Endothelial cell of hepatic sinusoid (primary cell): Measurements from ENCODE around the gene CHST15.

Experiments used
- in situ Hi-C: cut with HindIII; loops from 2 replicates; pipeline ENCODE4 v1.10.0; 2017; ENCODE audit warnings: low sequenced_read_pairs

CHST15 gene

DNA sequence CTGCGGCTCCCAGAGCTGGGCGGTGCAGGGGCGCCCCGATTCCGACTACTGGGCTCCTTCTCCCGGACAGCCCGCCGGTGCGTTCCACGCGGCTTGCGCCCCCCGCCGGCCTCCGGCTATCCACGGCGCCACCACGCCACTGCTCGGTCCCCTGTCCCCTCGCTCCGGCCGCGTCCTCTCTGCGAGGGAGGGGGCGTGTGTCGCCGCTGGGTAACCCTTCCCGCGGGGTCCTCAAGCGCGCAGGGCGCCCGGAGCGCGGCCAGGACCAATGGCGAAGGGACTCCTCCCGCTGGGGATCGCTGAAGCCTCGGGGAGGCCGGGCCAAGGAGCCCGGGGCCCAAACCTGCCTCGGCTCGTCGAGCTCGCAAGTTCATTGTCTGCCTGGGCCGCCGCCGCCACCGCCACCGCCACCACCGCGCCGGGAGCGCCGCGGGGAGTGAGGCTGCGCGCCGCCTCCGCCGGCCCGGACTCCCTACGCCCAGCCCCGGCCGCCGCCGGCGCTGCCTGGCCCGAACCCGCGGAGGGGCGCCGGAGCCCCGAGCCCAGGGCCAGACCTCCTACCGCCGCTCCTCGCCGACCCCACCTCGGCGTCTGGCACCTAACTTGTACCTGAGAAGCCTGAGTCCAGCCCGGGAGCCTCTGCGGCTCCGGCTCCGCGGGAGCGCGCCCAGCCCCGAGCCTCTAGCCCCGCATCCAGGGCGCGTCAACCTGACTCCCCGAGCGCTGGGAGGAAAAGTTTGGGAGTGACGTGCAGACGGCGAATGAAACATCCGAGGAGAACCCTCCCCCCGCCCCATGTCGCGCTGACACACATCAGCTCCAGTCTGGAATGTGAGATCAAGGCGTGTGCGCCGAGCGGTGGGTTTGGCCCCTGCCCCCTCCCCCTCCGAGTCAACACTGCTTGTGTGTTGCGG, at the start of gene CHST15:
TSS of gene CHST15 (minus strand) at position 739 of the 914 bp plus-strand sequence. CDS start 47,386 bp downstream, outside the sequence.
- in situ Hi-C loops = no loop called here

DNA sequence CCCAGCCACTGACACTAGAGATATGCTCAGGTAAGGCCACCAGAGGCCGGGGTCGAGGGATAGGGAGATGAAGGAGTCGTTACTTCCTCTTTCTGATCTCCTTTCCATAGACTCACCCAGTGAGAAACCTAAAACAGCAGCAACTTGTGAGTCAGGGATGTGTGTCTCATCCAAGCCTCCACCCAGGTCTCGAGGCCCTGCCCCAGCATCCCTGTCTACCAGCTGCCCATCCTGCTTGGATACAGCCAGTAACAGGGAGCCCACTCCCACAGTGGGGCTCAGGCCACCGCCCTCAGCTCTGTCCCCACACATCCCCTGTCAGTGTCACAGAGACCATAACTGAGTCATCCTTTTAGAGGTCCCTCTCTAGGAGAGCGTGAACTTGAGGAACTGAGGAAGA, 49.6 kb upstream of the CHST15 start:
- in situ Hi-C loops = loop anchor here (5.0 kb wide), 2 partner anchors 64 to 71 kb away; no protein-coding TSS in a partner anchor

GRCh38 chr10:124142006-124142739, 48.8 kb upstream of the CHST15 start:
- in situ Hi-C loops = loop anchor here (5.0 kb wide), 2 partner anchors 65 to 70 kb away; no protein-coding TSS in a partner anchor

DNA sequence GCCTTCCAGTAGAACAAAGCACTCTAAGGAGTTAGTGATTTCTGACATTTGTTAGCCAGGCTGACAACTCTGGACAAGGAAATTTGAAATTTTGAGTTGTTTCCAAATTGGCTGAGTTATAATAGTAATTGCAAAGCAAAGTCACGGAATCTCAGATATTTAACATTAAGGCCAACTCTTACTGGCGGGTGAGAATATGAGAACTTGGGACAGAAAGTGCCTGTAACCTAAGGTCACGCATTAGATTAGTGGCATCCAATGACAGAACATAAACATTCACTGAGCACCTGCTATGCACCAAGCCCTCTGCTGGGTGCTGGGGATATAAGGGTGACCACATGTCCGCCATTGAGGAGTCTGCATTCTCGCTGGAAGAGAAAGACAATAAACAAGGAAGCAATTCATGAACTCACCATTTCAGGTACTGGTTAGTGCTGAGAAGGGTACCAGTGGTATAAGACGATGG, 45.5 kb upstream of the CHST15 start:
- in situ Hi-C loops = no loop called here

- in situ Hi-C loops = no loop called here
These were observed 44.9 kb upstream of the CHST15 start for GRCh38 chr10:124138195-124138882.

GRCh38 chr10:124134251-124134893, 41.0 kb upstream of the CHST15 start:
- in situ Hi-C loops = no loop called here

DNA sequence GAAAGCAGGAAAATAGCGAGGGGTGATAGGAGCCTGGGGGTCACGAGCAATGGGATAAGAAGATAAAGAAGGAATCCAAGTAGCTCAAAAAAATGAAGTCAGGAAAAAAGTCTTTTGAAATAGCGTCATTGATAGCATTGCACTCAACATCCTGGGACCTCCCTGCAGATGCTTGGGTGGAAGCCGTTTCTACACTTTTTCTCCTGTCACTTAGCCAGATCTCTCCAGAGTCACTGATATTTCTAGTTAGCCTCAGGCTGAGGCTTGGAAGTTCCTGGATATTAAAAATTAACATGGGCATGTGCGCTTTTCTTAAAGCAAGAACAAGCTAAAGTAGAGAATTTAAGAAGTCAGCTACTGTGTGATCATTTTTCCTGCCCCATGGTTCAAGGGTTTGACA, 39.5 kb upstream of the CHST15 start:
- in situ Hi-C loops = no loop called here

DNA sequence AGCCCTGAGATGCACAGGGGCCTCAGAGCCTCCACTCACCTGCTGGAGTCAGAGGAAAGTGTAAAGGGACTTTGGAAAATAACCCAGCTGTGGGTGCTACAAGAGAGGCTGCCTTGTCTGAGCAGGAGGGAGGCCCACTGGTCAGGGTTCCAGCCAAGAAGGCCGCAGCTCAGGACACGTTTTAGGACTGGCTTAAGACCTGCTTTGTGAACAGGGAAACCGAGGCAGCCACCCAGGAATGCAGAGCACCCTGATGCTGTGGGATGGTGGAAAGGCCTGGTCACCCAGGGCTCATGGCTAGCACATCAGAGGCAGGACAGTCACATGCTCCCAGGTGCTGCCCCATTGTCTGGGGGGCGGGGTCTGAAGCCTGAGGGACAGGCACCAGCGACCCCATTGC, 38.9 kb upstream of the CHST15 start:
- in situ Hi-C loops = no loop called here

DNA sequence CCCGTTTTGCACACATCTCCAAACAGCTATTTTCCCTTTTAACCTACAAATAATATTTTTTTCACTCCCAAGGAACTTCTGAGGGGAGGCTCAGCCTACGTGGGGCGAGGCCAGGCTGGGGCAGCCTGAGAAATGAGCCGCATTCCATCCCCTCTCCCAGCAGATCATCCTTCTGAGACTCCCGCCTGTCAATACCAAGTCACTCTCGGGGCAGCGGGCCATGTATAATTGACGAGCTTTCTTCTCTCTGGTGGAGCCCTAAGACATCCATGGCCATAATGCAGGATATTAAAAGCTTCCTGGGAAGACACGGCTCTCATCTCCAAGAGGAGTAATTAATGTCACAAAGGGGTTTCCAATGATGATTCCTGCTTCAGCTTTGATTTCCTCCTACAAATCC, 37.8 kb upstream of the CHST15 start:
- in situ Hi-C loops = no loop called here

DNA sequence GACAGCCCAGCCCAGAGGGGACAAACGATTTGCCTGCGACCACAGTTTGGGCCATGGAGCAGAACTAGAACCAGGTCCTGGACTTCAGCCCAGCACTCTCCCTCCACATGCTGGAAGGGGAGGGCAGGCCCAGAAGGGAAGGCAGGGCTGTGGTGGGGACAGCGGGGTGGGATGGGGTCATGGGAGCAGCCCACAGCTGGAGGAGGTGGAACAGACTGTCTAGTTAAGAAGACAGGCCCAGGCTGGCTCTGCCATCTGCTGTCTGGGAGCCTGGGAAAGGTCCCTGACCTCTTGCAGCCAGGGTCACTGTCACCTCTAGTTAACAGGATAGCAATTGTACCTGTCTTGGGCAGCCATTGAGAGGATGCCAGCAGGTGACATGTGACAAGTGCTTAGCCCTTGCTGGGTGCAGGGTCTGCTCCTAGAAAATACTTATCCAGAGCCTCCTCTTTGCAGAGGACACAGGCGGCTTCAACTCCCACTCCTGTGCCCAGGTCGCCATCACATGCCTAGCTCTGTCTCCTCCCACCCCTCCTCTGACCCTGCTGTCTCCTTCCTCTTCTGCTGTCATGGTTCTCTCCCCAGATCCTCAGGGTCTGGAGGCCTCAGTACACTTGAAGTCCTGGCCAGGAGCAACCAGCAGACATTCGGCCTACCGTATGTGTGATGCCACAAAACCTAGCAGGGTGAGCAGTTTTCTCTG, 37.0 kb upstream of the CHST15 start:
- in situ Hi-C loops = no loop called here

- in situ Hi-C loops = no loop called here
These were observed 36.1 kb upstream of the CHST15 start for GRCh38 chr10:124129471-124129870.

DNA sequence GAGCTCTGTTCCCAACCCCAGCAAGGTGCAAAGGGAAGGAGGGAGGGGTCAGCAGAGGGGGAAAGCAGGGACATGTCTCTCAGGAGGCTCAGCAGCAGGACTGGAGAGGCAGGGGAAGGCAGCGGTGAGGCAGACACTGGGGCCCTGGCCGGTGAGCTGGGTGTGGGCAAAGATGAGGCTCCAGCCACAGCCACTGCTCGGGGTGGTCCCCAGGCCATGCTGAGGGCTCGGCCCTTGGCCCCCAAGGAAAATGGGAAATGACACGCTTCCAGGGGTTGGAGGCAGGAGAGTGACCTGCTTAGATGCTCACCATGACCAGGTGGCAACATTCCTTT, 35.4 kb upstream of the CHST15 start:
- in situ Hi-C loops = no loop called here

GRCh38 chr10:124127965-124128810, 34.8 kb upstream of the CHST15 start:
- in situ Hi-C loops = no loop called here

DNA sequence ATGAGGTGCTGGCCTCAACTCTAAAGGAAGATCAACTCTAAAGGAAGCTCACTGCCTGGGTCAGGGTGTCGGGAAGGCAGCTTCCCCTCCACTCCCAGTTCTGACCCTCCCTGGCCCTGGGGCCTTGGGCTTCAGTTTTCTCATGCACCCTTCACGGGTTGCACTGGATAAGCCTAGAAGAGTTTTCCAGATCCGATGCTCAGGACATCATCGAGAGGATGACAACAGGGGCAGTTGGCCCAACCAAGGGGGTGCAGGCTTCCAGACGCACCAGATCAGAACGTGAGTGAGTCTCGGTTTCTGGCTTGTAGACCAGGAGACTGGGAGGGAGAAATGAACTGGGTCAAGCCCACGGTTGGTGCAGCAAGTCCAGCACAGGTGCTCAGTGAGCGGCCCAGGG, 34.2 kb upstream of the CHST15 start:
- in situ Hi-C loops = no loop called here

GRCh38 chr10:124126983-124127385, 33.6 kb upstream of the CHST15 start:
- in situ Hi-C loops = no loop called here

DNA sequence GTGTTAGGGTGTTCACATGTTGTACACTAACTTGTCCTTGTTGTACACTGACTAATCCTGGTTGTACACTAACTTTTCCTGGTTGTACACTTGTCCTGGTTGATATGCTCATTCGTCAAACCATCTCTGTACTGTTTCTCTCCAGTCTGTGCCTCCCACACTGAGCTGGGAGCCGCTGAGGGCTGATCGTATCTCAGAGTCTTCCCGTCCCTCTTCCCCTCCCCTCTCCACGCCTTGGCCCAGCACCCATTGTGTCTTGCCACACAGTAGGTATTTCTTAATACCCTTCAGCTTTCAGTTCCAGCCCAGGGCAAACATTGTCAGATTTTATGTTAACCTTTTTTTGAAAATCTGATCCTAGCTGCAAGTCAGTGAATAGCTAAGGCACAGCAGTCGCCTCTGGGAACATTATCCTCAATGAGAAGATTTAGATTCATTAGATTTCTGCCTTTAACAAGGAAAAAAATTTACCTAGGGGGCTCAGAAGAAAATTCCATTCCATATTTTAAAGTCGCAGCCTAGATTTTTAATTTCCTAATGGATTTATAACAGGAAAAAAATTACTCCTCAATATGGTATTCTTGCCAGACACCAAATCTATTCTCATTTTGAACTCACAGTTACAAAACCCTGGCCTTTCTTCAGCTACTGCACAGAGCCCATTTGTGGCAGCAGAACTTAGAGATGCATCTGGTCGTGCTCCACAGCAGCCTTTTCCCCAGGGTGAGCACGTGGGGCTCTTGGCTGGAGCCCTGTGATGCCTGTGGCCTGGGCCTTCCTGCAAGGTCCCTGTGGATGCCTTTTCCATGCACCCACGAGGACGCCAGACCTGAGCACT, 33.0 kb upstream of the CHST15 start:
- in situ Hi-C loops = no loop called here

DNA sequence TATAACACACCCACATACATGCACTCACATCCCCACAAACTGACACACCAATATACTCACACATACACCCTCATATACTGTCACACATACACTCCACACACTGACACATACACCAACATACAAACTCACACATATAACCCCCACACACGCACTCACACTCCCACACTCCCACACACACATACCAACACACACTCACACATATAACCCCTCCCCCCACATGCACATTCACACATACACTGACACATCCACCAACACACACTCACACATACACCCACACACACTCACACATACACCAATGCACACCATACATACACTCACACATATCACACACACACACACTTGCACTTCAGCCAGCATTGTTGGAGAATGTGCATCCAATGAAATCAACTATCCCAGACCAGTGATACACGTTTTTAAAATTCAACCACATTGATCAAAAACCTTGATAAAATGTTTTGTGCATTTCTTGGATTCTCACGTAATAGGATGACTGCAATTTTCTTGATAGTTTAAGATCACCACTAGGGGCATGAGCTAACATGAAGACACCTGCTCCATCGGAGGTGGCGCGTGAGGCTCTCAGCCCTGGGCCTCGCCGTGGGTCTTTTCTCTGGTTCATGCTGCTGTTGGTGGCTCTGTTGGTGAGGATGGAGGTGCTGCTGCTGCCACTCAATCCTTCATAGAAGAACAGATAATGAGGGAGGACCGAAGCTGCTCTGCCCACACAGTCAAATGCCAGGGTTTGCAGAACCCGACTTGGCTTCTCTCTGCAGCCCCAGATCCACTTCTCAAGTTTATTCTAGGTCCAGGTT, 32.1 kb upstream of the CHST15 start:
- in situ Hi-C loops = no loop called here

- in situ Hi-C loops = no loop called here
These were observed 31.4 kb upstream of the CHST15 start for GRCh38 chr10:124124769-124125161.
